Panc1 (cell line): ENCODE measurements around the gene TMEM108. TPM values are rescaled to one million over a fixed set of nuclear protein-coding genes. Genes with fewer than 3 reads are reported as not detected.

ENCODE experiments used
- ATAC-seq: fragments of 200-7000 bp; cut with Tn5 transposase; 2 replicates; pipeline ENCODE4 v1.9.1; 2020; ENCODE audit warnings: mild to moderate bottlenecking, moderate library complexity
- BruUV-seq: library from RNA; stranded (reverse); fragments of 400-500 nt; replicated peaks from 2 replicates; lab custom pipeline; 2021; lab: Mats Ljungman, UMichigan
- CTCF ChIA-PET: fragments of 300-600 bp; sonication (Branson Sonifier 250); formaldehyde crosslinking; loops from one replicate; lab custom pipeline; 2022; ENCODE audit warnings: antibody characterized with exemption; lab: Charles Lee
- POLR2A ChIA-PET: fragments of 300-600 bp; sonication (Branson Sonifier 250); formaldehyde crosslinking; loops from one replicate; lab custom pipeline; 2022; ENCODE audit warnings: antibody characterized with exemption; lab: Charles Lee
- DNase-seq: peaks from one replicate; pipeline ENCODE4 v3.0.0-alpha.2; 2010; ENCODE audit warnings: low read depth, low spot score
- H3K27ac ChIP-seq: 2 replicates; pipeline ENCODE4 v1.5.1; 2011; ENCODE audit warnings: mild to moderate bottlenecking, low read length, inconsistent platforms
- H3K27me3 ChIP-seq: fragments of 200-500 bp; sonication (Bioruptor generic); 2 replicates; pipeline ENCODE4 v1.6.0; 2014; ENCODE audit warnings: low read length, inconsistent platforms; ENCODE audit not compliant: control insufficient read depth, insufficient read depth
- H3K36me3 ChIP-seq: fragments of 200-500 bp; sonication (Bioruptor generic); 2 replicates; pipeline ENCODE4 v1.5.1; 2014; ENCODE audit warnings: inconsistent platforms, mild to moderate bottlenecking, low read length, moderate library complexity; ENCODE audit not compliant: control insufficient read depth, insufficient read depth
- H3K4me1 ChIP-seq: 2 replicates; pipeline ENCODE4 v1.5.1; 2011; ENCODE audit warnings: inconsistent platforms, mild to moderate bottlenecking, low read length, moderate library complexity; ENCODE audit not compliant: control insufficient read depth, insufficient read depth
- H3K4me3 ChIP-seq, 2 experiments: 2 replicates each; pipeline ENCODE4 v1.5.1; 2011 to 2012; ENCODE audit warnings: low read depth in 2 of 2, low read length in 2 of 2, mild to moderate bottlenecking in 2 of 2, inconsistent platforms in 1 of 2, moderate library complexity in 1 of 2
- H3K9me3 ChIP-seq: fragments of 200-500 bp; sonication (Bioruptor generic); 2 replicates; pipeline ENCODE4 v1.5.1; 2014; ENCODE audit warnings: low read depth, mild to moderate bottlenecking, inconsistent platforms, low read length, moderate library complexity; ENCODE audit not compliant: control insufficient read depth, insufficient read depth
- CTCF ChIP-seq: fragments of 450-650 bp; IDR thresholded peaks from 2 replicates; pipeline ENCODE4 v1.5.1; 2017; ENCODE audit warnings: mild to moderate bottlenecking
- POLR2AphosphoS5 ChIP-seq: IDR thresholded peaks from 2 replicates; pipeline ENCODE4 v1.6.1; 2012; ENCODE audit warnings: mild to moderate bottlenecking, low read depth, low read length, moderate library complexity
- REST ChIP-seq, 2 experiments: IDR thresholded peaks; 2 replicates each; pipeline ENCODE4 v1.6.1; 2011 to 2012; ENCODE audit warnings: low read depth in 2 of 2, control low read depth in 1 of 2, low read length in 1 of 2, mild to moderate bottlenecking in 1 of 2, moderate library complexity in 1 of 2; ENCODE audit not compliant: insufficient read depth in 1 of 2
- SIN3A ChIP-seq: IDR thresholded peaks from 2 replicates; pipeline ENCODE4 v1.6.1; 2012; ENCODE audit warnings: low read depth, mild to moderate bottlenecking, low read length, moderate library complexity, borderline replicate concordance; ENCODE audit not compliant: insufficient read depth
- TCF7L2 ChIP-seq: IDR thresholded peaks from 2 replicates; pipeline ENCODE4 v1.6.1; 2011; ENCODE audit warnings: mild to moderate bottlenecking, low read depth, low read length, inconsistent platforms
- in situ Hi-C: cut with HindIII; loops from 2 replicates; pipeline ENCODE4 v1.10.0; 2016; ENCODE audit warnings: low sequenced_read_pairs, low pct_unique_long_range_greater_than_20kb
- intact Hi-C: fragments of 100-400 bp; cut with micrococcal nuclease; formaldehyde crosslinking; loops from one replicate; pipeline ENCODE4 v1.10.0; 2022; ENCODE audit not compliant: unreplicated experiment
- total RNA-seq: library from RNA; stranded (reverse); gene quantifications from one replicate; pipeline ENCODE4 v1.2.1, GENCODE V29; 2021; ENCODE audit not compliant: unreplicated experiment

TMEM108 gene
- total RNA-seq, 1 experiment from 2014 or later = 0.41 TPM

- CTCF ChIA-PET = no interaction called here
- intact Hi-C loops = no loop called here
- no peak for DNase-seq
- no peaks in the 10 kb centered on the region for H3K36me3 ChIP-seq
- in situ Hi-C loops = no loop called here
- no peak overlapping the region for H3K27ac ChIP-seq
- no peaks in the 10 kb centered on the region for H3K4me1 ChIP-seq
- no TSS peak for BruUV-seq
- H3K4me3 ChIP-seq = no peak overlapping the region
- no peaks in the 10 kb centered on the region for H3K9me3 ChIP-seq
- TF ChIP-seq REST (IDR thresholded peaks at IDR 0.05; ENCODE audit: insufficient read depth in 1 of 2, low read depth in 2 of 2, low read length in 1 of 2) = no peak
- no peak for TF ChIP-seq CTCF
- TF ChIP-seq SIN3A = no peak
- no peak for TF ChIP-seq TCF7L2
- TF ChIP-seq POLR2AphosphoS5 = no peak
- no peaks in the 10 kb centered on the region; the same call in 1 of the 2 replicates for H3K27me3 ChIP-seq
- POLR2A ChIA-PET = no interaction called here
- no peak for ATAC-seq
Measured at GRCh38 chr3:133354721-133355120, 316.5 kb downstream of the TMEM108 start.

- TF ChIP-seq POLR2AphosphoS5 (no peak), TCF7L2 (no peak), SIN3A (no peak), REST (IDR thresholded peaks at IDR 0.05; ENCODE audit: insufficient read depth in 1 of 2, low read depth in 2 of 2, low read length in 1 of 2) (no peak), CTCF (no peak)
- DNase-seq (no peak), ATAC-seq (no peak)
- peaks cover 3% of the 10 kb centered on the region for H3K27me3 ChIP-seq
- in situ Hi-C loops = no loop called here
- H3K4me1 ChIP-seq = no peaks in the 10 kb centered on the region
- no TSS peak for BruUV-seq
- H3K27ac ChIP-seq = no peak overlapping the region
- ChIA-PET POLR2A (no interaction called here), CTCF (no interaction called here)
- H3K36me3 ChIP-seq = no peaks in the 10 kb centered on the region
- intact Hi-C loops = no loop called here
- no peak overlapping the region for H3K4me3 ChIP-seq
- no peaks in the 10 kb centered on the region for H3K9me3 ChIP-seq
Measured at GRCh38 chr3:133360476-133360875, 322.3 kb downstream of the TMEM108 start.
